ENCODE results near the gene PJA2.

PJA2 gene

GRCh38 chr5:109327570-109327969 is 82.2 kb downstream of the PJA2 start:
- Histone ChIP-seq H3K36me3 (replicated peaks) (no peaks in the 10 kb centered on the region), H3K27me3 (replicated peaks) (no peaks in the 10 kb centered on the region), H3K27ac (no peak overlapping the region), H3K4me3 (ENCODE audit: low read depth, low read length) (no peak overlapping the region)
- no peak for DNase-seq
- in situ Hi-C loops (cut with HindIII; ENCODE audit: low pct_ligation_motif_present, low sequenced_read_pairs): no loop called here
- no peak for TF ChIP-seq CTCF (IDR thresholded peaks at IDR 0.05; ENCODE audit: low read depth, low read length, missing control alignments)

GRCh38 chr5:109326919-109327318 is 82.9 kb downstream of the PJA2 start:
- no peak for TF ChIP-seq CTCF (IDR thresholded peaks at IDR 0.05; ENCODE audit: low read depth, low read length, missing control alignments)
- DNase-seq: no peak
- Histone ChIP-seq H3K36me3 (replicated peaks) (no peaks in the 10 kb centered on the region), H3K4me3 (ENCODE audit: low read depth, low read length) (no peak overlapping the region), H3K27me3 (replicated peaks) (no peaks in the 10 kb centered on the region), H3K27ac (no peak overlapping the region)
- in situ Hi-C loops (cut with HindIII; ENCODE audit: low pct_ligation_motif_present, low sequenced_read_pairs): no loop called here

GRCh38 chr5:109325456-109325855 is 84.3 kb downstream of the PJA2 start:
- Histone ChIP-seq H3K4me3 (ENCODE audit: low read depth, low read length) (no peak overlapping the region), H3K27me3 (replicated peaks) (no peaks in the 10 kb centered on the region), H3K36me3 (replicated peaks) (no peaks in the 10 kb centered on the region), H3K27ac (no peak overlapping the region)
- no peak for TF ChIP-seq CTCF (IDR thresholded peaks at IDR 0.05; ENCODE audit: low read depth, low read length, missing control alignments)
- no peak for DNase-seq
- in situ Hi-C loops (cut with HindIII; ENCODE audit: low pct_ligation_motif_present, low sequenced_read_pairs): no loop called here

GRCh38 chr5:109324931-109325330 is 84.8 kb downstream of the PJA2 start:
- H3K27me3 ChIP-seq (replicated peaks): no peaks in the 10 kb centered on the region
- H3K36me3 ChIP-seq (replicated peaks): no peaks in the 10 kb centered on the region
- H3K27ac ChIP-seq: no peak overlapping the region
- no peak for TF ChIP-seq CTCF (IDR thresholded peaks at IDR 0.05; ENCODE audit: low read depth, low read length, missing control alignments)
- DNase-seq: no peak
- H3K4me3 ChIP-seq (ENCODE audit: low read depth, low read length): no peak overlapping the region
- in situ Hi-C loops (cut with HindIII; ENCODE audit: low pct_ligation_motif_present, low sequenced_read_pairs): no loop called here

- in situ Hi-C loops (cut with HindIII; ENCODE audit: low pct_ligation_motif_present, low sequenced_read_pairs): no loop called here
- Histone ChIP-seq H3K4me3 (ENCODE audit: low read depth, low read length) (no peak overlapping the region), H3K27ac (no peak overlapping the region), H3K27me3 (replicated peaks) (no peaks in the 10 kb centered on the region), H3K36me3 (replicated peaks) (no peaks in the 10 kb centered on the region)
- TF ChIP-seq CTCF (IDR thresholded peaks at IDR 0.05; ENCODE audit: low read depth, low read length, missing control alignments): no peak
- DNase-seq: no peak
Observed at GRCh38 chr5:109324351-109324750, 85.4 kb downstream of the PJA2 start.

GRCh38 chr5:109322694-109323093 is 87.1 kb downstream of the PJA2 start:
- in situ Hi-C loops (cut with HindIII; ENCODE audit: low pct_ligation_motif_present, low sequenced_read_pairs): no loop called here
- DNase-seq: no peak
- H3K36me3 ChIP-seq (replicated peaks): no peaks in the 10 kb centered on the region
- no peak overlapping the region for H3K4me3 ChIP-seq (ENCODE audit: low read depth, low read length)
- H3K27me3 ChIP-seq (replicated peaks): no peaks in the 10 kb centered on the region
- TF ChIP-seq CTCF (IDR thresholded peaks at IDR 0.05; ENCODE audit: low read depth, low read length, missing control alignments): no peak
- no peak overlapping the region for H3K27ac ChIP-seq
